ENCODE measurements around the gene SIRPG.
"Not testable (repeated sequence)": the region's sequence is repeated elsewhere in the genome, so short reads cannot be mapped to it uniquely, and the experiment has no call there.

The SIRPG gene

GRCh38 chr20:1657556-1658334 is at the start of gene SIRPG:
SIRPG (minus strand) TSS chr20:1657779; CDS start chr20:1657714, 65 bp downstream.
- no peak for DNase-seq

GRCh38 chr20:1706887-1707286 is 49.3 kb upstream of the SIRPG start:
- DNase-seq, result not testable (repeated sequence)

DNA sequence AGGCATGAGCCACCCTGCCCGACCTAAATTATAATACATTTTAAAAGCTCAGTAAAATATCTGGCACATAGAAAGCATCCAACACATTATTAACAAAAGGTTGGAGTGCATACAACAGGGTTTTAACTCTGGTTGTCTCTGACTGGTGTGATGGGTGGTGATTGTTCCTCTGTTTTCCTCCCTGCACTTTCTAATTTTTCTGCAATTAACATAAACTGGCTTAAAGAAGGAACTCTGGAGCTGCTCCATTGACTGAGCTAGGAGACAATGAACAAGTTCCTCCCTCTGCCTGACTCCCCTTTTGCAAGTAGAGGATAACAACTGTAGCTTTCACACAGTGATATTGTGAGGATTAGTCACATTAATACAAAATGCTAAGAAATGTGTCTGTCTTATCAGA is 48.5 kb upstream of the SIRPG start:
- no peak for DNase-seq

GRCh38 chr20:1702855-1703254 is 45.3 kb upstream of the SIRPG start:
- DNase-seq, result no peak

- DNase-seq, result no peak
Measured at GRCh38 chr20:1702328-1702727, 44.7 kb upstream of the SIRPG start.

- peak in 1 of 2 experiments; percentile 7 for DNase-seq
Measured at GRCh38 chr20:1700990-1701389, 43.4 kb upstream of the SIRPG start.

GRCh38 chr20:1697592-1697991 is 40.0 kb upstream of the SIRPG start:
- DNase-seq, result no peak

DNA sequence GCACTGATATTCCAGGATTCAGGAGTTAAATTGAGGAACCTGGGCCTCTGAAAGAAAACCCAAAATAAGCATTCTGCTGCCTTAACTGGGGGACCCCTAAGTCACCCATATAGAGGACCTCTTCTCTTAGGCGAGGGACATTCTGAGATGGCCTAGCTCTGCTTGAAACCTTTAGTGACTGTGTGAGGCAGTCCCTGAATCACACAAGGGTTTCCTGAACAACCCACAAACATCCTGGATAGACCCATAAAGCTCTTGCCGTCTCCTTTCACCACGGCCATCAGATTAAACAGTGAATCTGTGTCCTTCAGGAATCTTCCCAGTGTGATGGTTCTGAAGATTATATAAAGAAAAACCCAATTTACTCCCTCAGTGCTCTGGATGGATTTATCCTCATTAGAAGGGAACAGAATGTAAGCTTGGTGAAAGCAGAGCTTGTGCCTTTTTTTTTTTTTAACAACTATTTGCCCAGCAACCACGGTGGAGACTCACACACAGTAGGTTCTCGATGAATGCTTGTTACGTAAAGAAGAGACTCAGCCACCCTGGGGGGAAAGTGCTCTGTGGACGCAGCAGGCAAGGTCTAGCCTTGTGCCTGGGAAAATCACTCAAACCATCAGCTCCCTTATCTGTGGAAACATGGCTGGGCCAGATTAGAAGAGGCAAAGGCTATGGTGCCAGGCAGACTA is 39.1 kb upstream of the SIRPG start:
- DNase-seq, result no peak

DNA sequence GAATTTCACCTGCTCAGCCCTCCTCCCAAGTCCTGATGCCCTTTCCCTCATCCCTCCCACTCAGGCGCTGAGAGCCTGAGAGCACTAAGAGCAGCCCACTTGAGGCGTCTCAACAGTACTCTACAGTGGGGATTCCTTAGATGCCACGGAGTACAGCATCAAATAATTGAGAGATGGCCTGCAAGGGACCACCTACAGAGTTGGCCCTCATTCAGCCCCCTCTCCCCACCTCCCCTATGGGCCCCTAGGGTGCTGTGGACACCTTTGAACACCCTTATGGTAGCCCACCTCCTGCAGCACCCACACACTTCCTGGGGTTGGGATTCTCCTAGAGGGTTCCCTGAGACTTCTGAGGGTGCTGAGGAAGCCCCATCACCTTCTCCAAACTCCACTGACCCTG is 37.1 kb upstream of the SIRPG start:
- DNase-seq, result no peak

DNA sequence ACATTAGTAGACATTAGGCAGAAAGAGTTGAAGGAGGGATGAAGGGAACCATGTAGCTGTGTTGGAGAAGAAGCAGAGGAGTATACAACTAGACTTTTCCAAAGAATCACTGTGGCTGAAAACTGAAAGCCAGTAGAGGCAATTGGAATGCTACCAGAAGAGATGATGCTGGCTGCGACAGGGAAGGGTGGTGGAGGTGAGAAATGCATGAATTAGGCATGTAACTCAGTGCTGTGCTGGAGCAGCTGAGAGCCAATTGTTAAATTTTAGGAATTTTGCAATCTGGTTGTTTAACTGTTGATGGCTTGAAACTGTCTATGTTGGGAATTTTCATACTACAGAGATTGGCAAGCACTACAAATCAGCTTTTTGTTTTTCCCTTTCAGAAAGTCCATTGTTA is 35.8 kb upstream of the SIRPG start:
- no peak for DNase-seq

DNA sequence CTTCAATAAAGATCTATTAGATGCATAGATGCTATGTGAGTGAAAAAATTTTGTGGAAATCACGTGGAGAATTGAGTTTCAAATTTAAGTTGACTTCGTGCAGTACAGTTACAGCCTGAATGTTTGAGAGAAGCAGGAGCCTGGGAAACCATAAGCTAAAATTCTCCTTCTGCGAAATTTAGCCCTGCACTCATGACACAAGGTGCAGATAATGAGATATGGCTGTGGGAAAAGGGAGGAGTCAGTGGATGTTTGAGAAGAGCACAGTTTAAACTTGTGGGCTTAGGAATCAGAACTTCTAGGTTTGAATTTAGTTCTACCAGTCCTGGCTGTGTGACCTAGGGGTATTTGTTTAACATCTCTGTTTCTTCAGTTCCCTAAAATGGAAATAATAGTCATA is 32.1 kb upstream of the SIRPG start:
- no peak for DNase-seq

DNA sequence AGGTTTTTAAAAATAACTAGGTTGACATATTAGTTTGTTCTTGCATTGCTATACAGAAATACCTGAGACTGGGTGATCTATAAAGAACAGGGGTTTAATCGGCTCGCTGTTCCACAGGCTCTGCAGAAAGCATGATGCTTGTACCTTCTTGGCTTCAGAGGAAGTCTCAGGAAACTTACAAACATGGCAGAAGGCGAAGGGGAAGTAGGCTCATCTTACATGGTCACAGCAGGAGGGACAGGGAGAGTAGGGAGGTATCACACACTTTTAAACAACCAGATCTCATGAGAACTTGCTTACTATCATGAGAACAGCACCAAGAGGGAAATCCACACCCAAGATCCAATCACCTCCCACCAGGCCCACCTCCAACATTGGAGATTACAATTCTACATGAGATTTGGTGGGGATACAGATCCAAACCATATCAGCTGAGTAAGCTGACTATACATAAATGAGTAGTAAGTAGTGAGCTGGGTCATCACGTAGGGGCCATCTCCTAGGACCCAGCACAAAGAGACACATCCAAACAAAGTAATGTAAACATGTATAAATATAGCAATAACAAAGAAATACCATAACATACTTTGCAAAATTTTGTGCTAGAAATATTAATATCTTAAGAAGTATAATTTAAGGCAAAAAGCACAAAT is 31.4 kb upstream of the SIRPG start:
- DNase-seq, result no peak

DNA sequence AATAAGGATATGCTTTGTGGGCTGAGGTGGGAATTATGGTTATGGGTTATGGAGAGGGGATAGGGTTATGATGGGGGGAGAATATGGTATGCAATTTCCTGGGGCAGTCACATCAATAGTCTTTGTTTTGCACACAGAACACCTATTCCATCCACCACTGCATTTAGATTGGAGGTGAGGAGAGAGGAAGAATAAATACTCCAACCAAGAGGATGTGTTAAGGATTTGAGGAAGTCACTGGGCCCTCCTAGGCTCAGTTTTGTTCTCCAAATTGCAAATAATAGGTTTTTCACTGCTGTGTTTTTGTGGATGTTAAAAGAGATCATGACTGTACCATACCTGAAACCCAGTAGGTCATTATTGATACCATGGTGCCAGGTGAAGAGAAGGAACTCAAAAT is 29.5 kb upstream of the SIRPG start:
- no peak for DNase-seq

DNA sequence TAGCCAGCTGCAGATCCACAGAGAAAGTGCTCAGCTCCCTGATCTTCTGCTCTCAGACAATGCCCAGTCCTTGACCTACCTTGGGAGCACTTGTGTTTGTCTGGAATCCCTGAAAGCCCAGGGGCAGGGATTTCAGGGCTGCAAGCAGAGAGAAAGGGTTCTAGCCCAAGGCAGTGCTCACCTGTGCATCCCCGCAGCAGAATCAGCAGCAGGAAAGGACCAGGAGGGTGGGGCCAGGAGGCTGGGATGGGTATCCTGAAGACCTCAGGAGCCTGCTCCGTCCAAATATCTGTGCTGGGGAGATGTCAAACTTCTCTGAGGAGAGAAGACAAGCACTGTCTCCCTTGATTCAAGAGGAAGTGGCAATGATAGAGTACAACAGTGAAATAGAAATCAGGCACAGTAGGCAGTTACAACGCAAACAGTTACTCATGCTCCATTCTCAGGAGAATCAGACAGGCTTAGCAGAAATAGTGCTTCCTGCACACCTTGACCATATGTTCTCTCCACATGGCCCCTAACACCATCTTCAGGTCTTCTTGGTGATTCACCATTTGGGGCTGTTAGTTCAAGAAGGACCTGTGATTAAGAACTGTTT is 28.7 kb upstream of the SIRPG start:
- no peak for DNase-seq

DNA sequence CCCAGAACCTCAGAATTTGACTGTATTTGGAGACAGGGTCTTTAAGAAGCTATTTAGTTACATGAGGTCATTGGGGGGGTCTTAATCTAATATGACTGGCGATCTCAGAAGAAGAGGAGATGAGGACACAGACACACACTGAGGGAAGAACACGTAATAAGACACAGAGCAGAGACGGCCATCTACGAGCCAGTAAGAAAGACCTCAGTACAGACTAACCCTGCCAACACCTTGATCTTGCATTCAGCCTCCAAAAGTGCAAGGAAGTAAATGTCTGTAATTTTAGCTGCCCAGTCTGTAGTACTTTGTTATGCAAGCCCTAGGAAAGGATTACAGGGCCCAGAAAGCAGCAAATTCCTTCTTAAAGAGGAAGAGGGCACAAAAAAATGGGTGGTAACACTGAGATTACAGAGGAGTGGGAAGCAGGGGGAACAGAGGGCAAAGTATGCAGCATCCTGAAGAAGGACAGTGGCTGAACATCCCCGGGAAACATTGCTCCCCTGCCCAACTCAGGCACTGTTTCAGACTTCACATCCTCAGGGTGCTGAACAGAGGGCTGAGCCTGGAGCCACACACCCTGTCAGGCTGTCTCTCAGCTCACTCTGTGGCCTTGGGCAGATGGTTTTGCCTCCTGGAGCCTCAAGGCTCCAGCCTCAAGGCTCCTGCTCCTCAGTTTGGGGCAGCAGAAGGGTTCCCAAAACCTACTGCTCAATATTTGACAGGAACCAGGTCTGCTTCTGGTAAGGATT is 27.9 kb upstream of the SIRPG start:
- no peak for DNase-seq

- DNase-seq, result no peak
Measured at GRCh38 chr20:1684872-1685271, 27.3 kb upstream of the SIRPG start.

GRCh38 chr20:1676650-1677049 is 19.1 kb upstream of the SIRPG start:
- DNase-seq, result no peak

DNA sequence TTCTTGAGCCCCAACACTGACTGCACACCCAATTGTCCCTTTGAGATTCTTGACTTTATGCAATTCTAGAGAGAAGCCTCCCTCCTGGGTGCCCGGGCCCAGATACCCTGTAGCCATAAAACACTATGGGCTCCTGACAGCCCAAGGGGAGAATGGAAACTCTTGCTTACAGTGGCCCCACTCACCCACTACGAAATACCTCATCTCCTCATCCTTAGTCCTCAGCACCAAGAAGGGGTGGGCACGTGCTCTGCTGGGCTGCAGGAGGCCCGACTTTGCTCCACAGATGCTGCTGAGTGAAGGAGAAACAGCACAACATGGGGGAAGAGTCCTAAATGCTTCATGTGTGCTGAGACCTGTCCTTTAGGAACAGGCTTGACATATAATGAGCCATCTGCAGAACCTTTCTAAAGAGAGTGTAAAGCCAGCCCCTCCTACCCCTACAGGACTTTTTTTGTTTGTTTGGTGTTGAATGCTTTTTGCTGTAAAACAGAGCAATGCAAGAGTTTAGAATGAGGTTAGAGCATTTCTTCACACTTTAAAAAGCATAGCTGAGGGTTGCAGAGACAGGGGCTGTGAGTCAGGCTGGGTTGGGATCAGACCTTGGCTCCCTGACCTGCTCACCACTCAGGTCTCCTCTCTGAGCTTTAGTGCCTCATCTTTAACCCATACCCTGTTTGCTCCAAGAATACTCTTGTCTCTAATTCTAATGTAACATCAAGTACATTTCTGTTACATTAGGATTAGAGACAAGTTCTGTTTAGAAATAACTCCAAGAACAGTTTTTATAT is 17.6 kb upstream of the SIRPG start:
- no peak for DNase-seq

- no peak for DNase-seq
Measured at GRCh38 chr20:1674361-1674760, 16.8 kb upstream of the SIRPG start.

DNA sequence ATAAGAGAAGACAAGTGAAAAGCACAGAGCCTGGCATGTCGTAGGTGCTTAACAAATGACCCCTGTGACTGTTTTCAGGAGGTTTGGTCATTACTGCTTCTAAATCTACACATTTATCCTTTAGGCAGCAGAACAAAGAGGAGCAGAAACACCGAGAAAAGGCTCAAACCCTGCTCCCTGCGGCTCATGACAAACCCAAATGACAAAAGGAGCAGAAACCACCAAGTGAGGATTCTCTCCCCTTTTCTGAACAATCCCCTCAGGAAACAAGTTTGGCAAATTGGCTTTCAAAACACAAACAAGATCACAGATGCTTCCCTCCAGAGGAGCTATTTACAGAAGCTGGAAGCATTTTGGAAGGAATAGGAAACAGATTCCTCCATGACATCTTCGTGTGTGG is 15.8 kb upstream of the SIRPG start:
- no peak for DNase-seq

GRCh38 chr20:1672728-1673127 is 15.1 kb upstream of the SIRPG start:
- no peak for DNase-seq

Measured in NCI-H524 (cell line).